PC-3 (cell line): ENCODE measurements around the gene RFK. TPM values are rescaled to one million over a fixed set of nuclear protein-coding genes. Genes with fewer than 3 reads are reported as not detected.

Experiments
- ATAC-seq: fragments of 200-7000 bp; cut with Tn5 transposase; 2 replicates; pipeline ENCODE4 v1.9.1; 2020; ENCODE audit warnings: mild to moderate bottlenecking, moderate library complexity
- BruUV-seq: library from RNA; stranded (reverse); fragments of 400-500 nt; replicated peaks from 2 replicates; lab custom pipeline; 2021; lab: Mats Ljungman, UMichigan
- CTCF ChIA-PET: fragments of 300-600 bp; sonication (Branson Sonifier 250); formaldehyde crosslinking; loops from one replicate; lab custom pipeline; 2022; ENCODE audit warnings: antibody characterized with exemption; lab: Charles Lee
- POLR2A ChIA-PET: fragments of 300-600 bp; sonication (Branson Sonifier 250); formaldehyde crosslinking; loops from one replicate; lab custom pipeline; 2022; ENCODE audit warnings: antibody characterized with exemption; ENCODE audit not compliant: unreplicated experiment; lab: Charles Lee
- DNase-seq: peaks from one replicate; pipeline ENCODE4 v3.0.0-alpha.2; 2015
- H2AFZ ChIP-seq: fragments of 300-600 bp; sonication (generic); 2 replicates; pipeline ENCODE4 v1.6.0; 2016; ENCODE audit warnings: antibody characterized with exemption, low read length
- H3F3A ChIP-seq: fragments of 300-600 bp; sonication (generic); one replicate; pipeline ENCODE4 v1.6.0; 2017; ENCODE audit warnings: antibody characterized with exemption, low read length, control low read depth, mild to moderate bottlenecking; ENCODE audit not compliant: unreplicated experiment
- H3K27ac ChIP-seq: fragments of 300-600 bp; sonication (generic); 2 replicates; pipeline ENCODE4 v1.5.1; 2016; ENCODE audit warnings: mild to moderate bottlenecking, low read length
- H3K27me3 ChIP-seq: fragments of 300-600 bp; sonication (generic); 2 replicates; pipeline ENCODE4 v1.6.1; 2016; ENCODE audit warnings: low read length, mixed read lengths
- H3K36me3 ChIP-seq: fragments of 300-600 bp; sonication (generic); 2 replicates; pipeline ENCODE4 v1.6.1; 2016; ENCODE audit warnings: low read depth, mixed run types, low read length, mixed read lengths
- H3K4me1 ChIP-seq: fragments of 300-600 bp; sonication (generic); 2 replicates; pipeline ENCODE4 v1.5.1; 2016; ENCODE audit warnings: low read length; ENCODE audit not compliant: insufficient read depth
- H3K4me2 ChIP-seq: fragments of 300-600 bp; sonication (generic); 2 replicates; pipeline ENCODE4 v1.6.0; 2016; ENCODE audit warnings: low read length
- H3K4me3 ChIP-seq: fragments of 300-600 bp; sonication (generic); 2 replicates; pipeline ENCODE4 v1.5.1; 2016; ENCODE audit warnings: mild to moderate bottlenecking, low read length, mixed read lengths
- H3K79me2 ChIP-seq: fragments of 300-600 bp; sonication (generic); 2 replicates; pipeline ENCODE4 v1.6.1; 2017; ENCODE audit warnings: low read length, mixed read lengths
- H3K9ac ChIP-seq: fragments of 300-600 bp; sonication (generic); 2 replicates; pipeline ENCODE4 v1.6.0; 2016; ENCODE audit warnings: mild to moderate bottlenecking, low read length
- H3K9me2 ChIP-seq: fragments of 300-600 bp; sonication (generic); replicated peaks from 2 replicates; pipeline ENCODE4 v1.6.1; 2016; ENCODE audit warnings: mixed run types, low read length, mixed read lengths
- H3K9me3 ChIP-seq: fragments of 300-600 bp; sonication (generic); 2 replicates; pipeline ENCODE4 v1.6.1; 2016; ENCODE audit warnings: low read length, mixed read lengths
- H4K20me1 ChIP-seq: fragments of 300-600 bp; sonication (generic); 2 replicates; pipeline ENCODE4 v1.6.1; 2016; ENCODE audit warnings: low read length, mixed read lengths
- EZH2 ChIP-seq: fragments of 300-600 bp; sonication (generic); IDR thresholded peaks from one replicate; pipeline ENCODE4 v1.6.1; 2017; ENCODE audit warnings: antibody characterized with exemption, mild to moderate bottlenecking, low read length; ENCODE audit not compliant: unreplicated experiment
- EZH2phosphoT487 ChIP-seq: fragments of 300-600 bp; sonication (generic); IDR thresholded peaks from 2 replicates; pipeline ENCODE4 v1.6.1; 2018; ENCODE audit warnings: mild to moderate bottlenecking, antibody characterized with exemption, low read length, borderline replicate concordance
- intact Hi-C: fragments of 100-400 bp; cut with micrococcal nuclease; formaldehyde crosslinking; loops from 2 replicates; pipeline ENCODE4 v1.9.0; 2023
- total RNA-seq: library from RNA; depleted of rRNA; stranded (reverse); fragments of >200 nt; gene quantifications from 2 replicates; pipeline ENCODE4 v1.2.3, GENCODE V29; 2014
- TF ChIP-seq, protein P1 (sequence below): fragments of 300-600 bp; sonication (generic); conservative IDR thresholded peaks from 2 replicates; pipeline ENCODE4 v1.5.1; 2017; ENCODE audit warnings: antibody characterized with exemption, low read depth, mild to moderate bottlenecking, low read length

RFK gene
- total RNA-seq, 1 experiment from 2014 or later, result 8.1 TPM

DNA sequence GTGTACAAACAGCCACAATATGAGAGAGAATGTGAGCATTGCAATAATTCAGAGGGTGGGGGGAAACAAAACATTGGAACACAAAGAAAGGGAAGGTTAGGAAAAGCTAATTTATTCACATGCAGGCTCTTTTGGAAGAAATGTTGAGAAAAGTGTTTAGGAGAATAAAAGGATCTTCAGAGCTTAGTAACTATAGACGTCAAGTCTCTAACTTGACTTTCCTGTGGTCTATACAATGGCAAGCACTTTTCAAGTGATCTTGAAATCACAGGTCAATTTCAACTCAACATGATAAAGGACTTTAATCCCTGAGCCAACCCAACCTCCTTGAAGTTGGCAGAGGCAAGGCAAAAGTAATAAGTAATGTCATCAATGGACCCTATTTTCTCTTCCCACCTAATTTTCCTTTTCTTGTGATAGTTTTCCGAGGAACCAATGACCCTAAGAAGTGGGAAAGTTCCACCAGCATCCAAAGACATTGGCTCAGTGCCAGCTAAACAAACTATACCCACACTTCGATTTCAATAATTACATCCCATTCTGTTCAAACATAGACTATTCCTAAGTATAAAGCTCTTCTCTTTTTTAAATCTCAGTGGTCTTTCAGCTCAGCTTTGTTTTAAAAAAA is 23.7 kb downstream of the RFK start:
- Histone ChIP-seq H3K36me3 (no peaks in the 10 kb centered on the region), H3K4me2 (no peak overlapping the region), H3K9me3 (no peaks in the 10 kb centered on the region), H3K9ac (no peak overlapping the region), H3K4me1 (peaks cover 16% of the 10 kb centered on the region; the same call in 1 of the 2 replicates), H4K20me1 (no peaks in the 10 kb centered on the region), H3K79me2 (no peaks in the 10 kb centered on the region), H3K27me3 (no peaks in the 10 kb centered on the region), H3F3A (no peaks in the 10 kb centered on the region), H3K4me3 (no peak overlapping the region), H2AFZ (no peak overlapping the region), H3K27ac (no peak overlapping the region), H3K9me2 (no peaks in the 10 kb centered on the region)
- ChIA-PET CTCF (no interaction called here), POLR2A (no interaction called here)
- intact Hi-C loops, result no loop called here
- TF ChIP-seq EZH2, result no peak
- no peak for TF ChIP-seq EZH2phosphoT487
- TF ChIP-seq, protein P1, sequence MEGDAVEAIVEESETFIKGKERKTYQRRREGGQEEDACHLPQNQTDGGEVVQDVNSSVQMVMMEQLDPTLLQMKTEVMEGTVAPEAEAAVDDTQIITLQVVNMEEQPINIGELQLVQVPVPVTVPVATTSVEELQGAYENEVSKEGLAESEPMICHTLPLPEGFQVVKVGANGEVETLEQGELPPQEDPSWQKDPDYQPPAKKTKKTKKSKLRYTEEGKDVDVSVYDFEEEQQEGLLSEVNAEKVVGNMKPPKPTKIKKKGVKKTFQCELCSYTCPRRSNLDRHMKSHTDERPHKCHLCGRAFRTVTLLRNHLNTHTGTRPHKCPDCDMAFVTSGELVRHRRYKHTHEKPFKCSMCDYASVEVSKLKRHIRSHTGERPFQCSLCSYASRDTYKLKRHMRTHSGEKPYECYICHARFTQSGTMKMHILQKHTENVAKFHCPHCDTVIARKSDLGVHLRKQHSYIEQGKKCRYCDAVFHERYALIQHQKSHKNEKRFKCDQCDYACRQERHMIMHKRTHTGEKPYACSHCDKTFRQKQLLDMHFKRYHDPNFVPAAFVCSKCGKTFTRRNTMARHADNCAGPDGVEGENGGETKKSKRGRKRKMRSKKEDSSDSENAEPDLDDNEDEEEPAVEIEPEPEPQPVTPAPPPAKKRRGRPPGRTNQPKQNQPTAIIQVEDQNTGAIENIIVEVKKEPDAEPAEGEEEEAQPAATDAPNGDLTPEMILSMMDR, result no peak
- no peak for DNase-seq
- no peak for ATAC-seq
- BruUV-seq, result no TSS peak

DNA sequence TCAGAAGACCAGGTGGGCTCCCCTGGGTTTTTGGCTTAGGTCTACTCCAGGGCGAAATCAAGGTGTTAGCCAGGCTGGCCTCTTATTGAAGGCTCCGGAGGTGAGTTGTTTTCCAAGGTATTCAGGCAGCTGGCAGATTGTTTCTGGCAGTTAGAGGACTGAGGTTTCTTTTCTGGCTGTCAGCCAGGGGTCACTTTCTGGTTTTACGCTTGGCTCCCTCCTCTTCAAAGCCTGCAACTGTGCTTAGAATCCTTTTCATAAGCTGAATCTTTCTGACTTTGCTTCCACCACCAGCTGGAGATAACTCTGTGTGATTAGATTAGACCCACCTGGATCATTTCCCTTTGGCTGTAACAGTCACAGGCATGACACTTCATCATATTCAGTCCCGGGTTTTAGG is 24.6 kb downstream of the RFK start:
- H3K9ac ChIP-seq, result no peak overlapping the region
- no peaks in the 10 kb centered on the region for H3K9me2 ChIP-seq
- H3K4me3 ChIP-seq, result no peak overlapping the region
- no peak overlapping the region for H2AFZ ChIP-seq
- H3K36me3 ChIP-seq, result no peaks in the 10 kb centered on the region
- CTCF ChIA-PET, result no interaction called here
- DNase-seq (peak; percentile 77), ATAC-seq (no peak)
- peaks cover 11% of the 10 kb centered on the region; the same call in 1 of the 2 replicates for H3K4me1 ChIP-seq
- no peaks in the 10 kb centered on the region for H3K79me2 ChIP-seq
- intact Hi-C loops, result no loop called here
- H3K9me3 ChIP-seq, result no peaks in the 10 kb centered on the region
- no peak overlapping the region for H3K4me2 ChIP-seq
- BruUV-seq, result no TSS peak
- TF ChIP-seq EZH2 (no peak), EZH2phosphoT487 (no peak)
- TF ChIP-seq, protein P1, result no peak
- POLR2A ChIA-PET, result no interaction called here
- no peaks in the 10 kb centered on the region for H3K27me3 ChIP-seq
- no peaks in the 10 kb centered on the region for H4K20me1 ChIP-seq
- H3F3A ChIP-seq, result no peaks in the 10 kb centered on the region
- no peak overlapping the region for H3K27ac ChIP-seq

DNA sequence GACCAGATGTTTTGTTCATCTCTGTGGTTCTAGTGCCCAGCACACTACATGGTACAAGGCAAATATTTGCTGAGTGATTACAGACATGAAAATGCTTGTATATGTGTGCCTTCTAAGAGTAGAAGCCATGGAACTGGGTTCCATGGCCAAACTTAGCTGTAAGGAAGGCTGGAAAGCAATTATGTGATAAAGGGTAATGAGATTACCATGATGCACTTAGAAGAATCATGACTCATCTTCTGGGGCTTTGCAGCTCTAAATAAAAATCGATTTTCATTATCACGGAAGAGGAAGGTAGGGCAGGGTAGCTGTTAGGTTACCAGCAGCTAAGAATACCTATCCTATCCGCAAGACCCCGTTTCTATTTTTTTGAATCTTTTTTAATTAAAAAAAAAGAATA is 28.0 kb downstream of the RFK start:
- no peak for TF ChIP-seq EZH2phosphoT487
- TF ChIP-seq, protein P1, result no peak
- no peak for TF ChIP-seq EZH2
- no peaks in the 10 kb centered on the region for H3K9me2 ChIP-seq
- intact Hi-C loops, result no loop called here
- peaks cover 7% of the 10 kb centered on the region; the same call in 1 of the 2 replicates for H3K4me1 ChIP-seq
- no TSS peak for BruUV-seq
- no peaks in the 10 kb centered on the region for H3K27me3 ChIP-seq
- H3K79me2 ChIP-seq, result no peaks in the 10 kb centered on the region
- POLR2A ChIA-PET, result no interaction called here
- no peak overlapping the region for H2AFZ ChIP-seq
- no peak for ATAC-seq
- no peaks in the 10 kb centered on the region for H3K36me3 ChIP-seq
- peak; percentile 6 for DNase-seq
- no peaks in the 10 kb centered on the region for H3K9me3 ChIP-seq
- no peak overlapping the region for H3K27ac ChIP-seq
- H3K4me2 ChIP-seq, result no peak overlapping the region
- no peaks in the 10 kb centered on the region for H3F3A ChIP-seq
- CTCF ChIA-PET, result no interaction called here
- H3K9ac ChIP-seq, result no peak overlapping the region
- no peak overlapping the region for H3K4me3 ChIP-seq
- H4K20me1 ChIP-seq, result no peaks in the 10 kb centered on the region
